Mesendoderm (in vitro differentiated cells): ENCODE measurements around the gene IFIT5.
"Not testable (repeated sequence)": the region's sequence is repeated elsewhere in the genome, so short reads cannot be mapped to it uniquely, and the experiment has no call there.

Experiments
- DNase-seq: peaks from one replicate; pipeline ENCODE4 v3.0.0; 2013
- H2AK5ac ChIP-seq: 2 replicates; pipeline ENCODE4 v1.6.1; 2013; ENCODE audit warnings: low read length, inconsistent platforms
- H2BK120ac ChIP-seq: 2 replicates; pipeline ENCODE4 v1.6.1; 2013; ENCODE audit warnings: low read depth, mild to moderate bottlenecking, low read length, moderate library complexity, mixed read lengths
- H2BK15ac ChIP-seq: replicated peaks from 2 replicates; pipeline ENCODE4 v1.6.1; 2013; ENCODE audit warnings: low read depth, mild to moderate bottlenecking, moderate library complexity
- H2BK5ac ChIP-seq: 2 replicates; pipeline ENCODE4 v1.6.1; 2013; ENCODE audit warnings: low read length, inconsistent platforms
- H3K18ac ChIP-seq: 2 replicates; pipeline ENCODE4 v1.6.1; 2013; ENCODE audit warnings: mild to moderate bottlenecking, low read length, mixed read lengths
- H3K23ac ChIP-seq: one replicate; pipeline ENCODE4 v1.6.1; 2013; ENCODE audit warnings: low read length
- H3K27ac ChIP-seq: 2 replicates; pipeline ENCODE4 v1.5.1; 2013; ENCODE audit warnings: low read depth, mild to moderate bottlenecking, inconsistent platforms, low read length, moderate library complexity
- H3K27me3 ChIP-seq: 2 replicates; pipeline ENCODE4 v1.6.1; 2013; ENCODE audit warnings: low read length, control low read depth, mild to moderate bottlenecking, inconsistent platforms; ENCODE audit not compliant: insufficient read depth, poor library complexity
- H3K36me3 ChIP-seq: 2 replicates; pipeline ENCODE4 v1.6.1; 2013; ENCODE audit warnings: low read length, inconsistent platforms; ENCODE audit not compliant: control insufficient read depth, insufficient read depth
- H3K4ac ChIP-seq: one replicate; pipeline ENCODE4 v1.6.1; 2013; ENCODE audit warnings: low read depth, mild to moderate bottlenecking, low read length, moderate library complexity
- H3K4me1 ChIP-seq: 2 replicates; pipeline ENCODE4 v1.6.1; 2013; ENCODE audit warnings: low read depth, low read length, inconsistent platforms; ENCODE audit not compliant: control insufficient read depth
- H3K4me2 ChIP-seq: 2 replicates; pipeline ENCODE4 v1.6.1; 2013; ENCODE audit warnings: low read length
- H3K4me3 ChIP-seq: 2 replicates; pipeline ENCODE4 v1.5.1; 2013; ENCODE audit warnings: mild to moderate bottlenecking, low read length
- H3K56ac ChIP-seq: one replicate; pipeline ENCODE4 v1.6.1; 2013; ENCODE audit warnings: low read length
- H3K79me1 ChIP-seq: 2 replicates; pipeline ENCODE4 v1.6.1; 2013; ENCODE audit warnings: low read length, inconsistent platforms
- H3K79me2 ChIP-seq: 2 replicates; pipeline ENCODE4 v1.6.1; 2013; ENCODE audit warnings: mild to moderate bottlenecking, low read length; ENCODE audit not compliant: control insufficient read depth, insufficient read depth
- H3K9ac ChIP-seq: 2 replicates; pipeline ENCODE4 v1.6.1; 2013; ENCODE audit warnings: low read length, inconsistent platforms
- H4K5ac ChIP-seq: one replicate; pipeline ENCODE4 v1.6.1; 2013; ENCODE audit warnings: low read length
- H4K8ac ChIP-seq: one replicate; pipeline ENCODE4 v1.6.1; 2013; ENCODE audit warnings: low read depth, mild to moderate bottlenecking, control low read depth, low read length, moderate library complexity
- WGBS: extraction: QIAGEN DNeasy Blood & Tissue Kit; methylation state at CpG from one replicate; pipeline ENCODE4 v1.1.7; 2013; ENCODE audit warnings: low lambda C conversion rate, missing lambda C conversion rate; ENCODE audit not compliant: insufficient coverage; ENCODE audit errors: extremely low coverage; 5-methylcytosine and 5-hydroxymethylcytosine counted together

IFIT5 gene

DNA sequence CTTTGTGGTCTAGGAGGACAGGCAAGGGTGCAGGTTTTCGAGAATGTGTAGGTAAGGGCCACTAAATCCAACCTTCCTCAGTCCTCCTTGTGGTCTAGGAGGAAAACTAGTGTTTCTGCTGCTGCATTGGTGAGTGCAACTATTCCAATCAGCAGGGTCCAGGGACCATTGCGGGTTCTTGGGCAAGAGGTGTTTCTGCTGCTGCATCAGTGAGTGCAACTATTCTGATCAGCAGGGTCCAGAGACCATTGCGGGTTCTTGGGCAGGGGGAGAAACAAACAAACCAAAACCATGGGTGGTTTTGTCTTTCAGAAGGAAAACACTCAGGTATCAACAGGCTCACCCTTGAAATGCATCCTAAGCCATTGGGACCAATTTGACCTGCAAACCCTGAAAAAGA is 6.6 kb upstream of the IFIT5 start:
- DNase-seq, H3K18ac ChIP-seq: not testable (repeated sequence)

DNA sequence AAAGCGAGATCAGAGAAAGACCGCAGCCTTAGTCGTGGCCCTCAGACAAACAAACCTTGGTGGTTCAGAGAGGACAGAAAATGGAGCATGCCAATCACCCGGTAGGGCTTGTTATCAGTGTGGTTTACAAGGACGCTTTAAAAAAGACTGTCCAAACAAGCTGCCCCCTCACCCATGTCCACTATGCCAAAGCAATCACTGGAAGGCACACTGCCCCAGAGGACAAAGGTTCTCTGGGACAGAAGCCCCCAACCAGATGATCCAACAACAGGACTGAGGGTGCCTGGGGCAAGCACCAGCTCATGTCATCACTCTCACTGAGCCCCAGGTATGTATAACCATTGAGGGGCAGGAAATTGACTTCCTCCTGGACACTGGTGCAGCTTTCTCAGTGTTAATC is 5.1 kb upstream of the IFIT5 start:
- not testable (repeated sequence) for H3K27me3 ChIP-seq, H3K4ac ChIP-seq, H3K4me2 ChIP-seq, H2BK15ac ChIP-seq, H3K56ac ChIP-seq, H2BK120ac ChIP-seq, H3K4me3 ChIP-seq, H2BK5ac ChIP-seq, H4K5ac ChIP-seq, H3K23ac ChIP-seq, DNase-seq, H2AK5ac ChIP-seq, H4K8ac ChIP-seq, H3K36me3 ChIP-seq, H3K4me1 ChIP-seq, H3K18ac ChIP-seq, H3K79me2 ChIP-seq, H3K9ac ChIP-seq, H3K79me1 ChIP-seq, H3K27ac ChIP-seq
- WGBS: no CpG with 5 or more reads among the region's 5 CpGs

More for the DNA sequence above, 6.6 kb upstream of the IFIT5 start:
- not testable (repeated sequence) for H3K4me2 ChIP-seq, H4K5ac ChIP-seq, H3K4ac ChIP-seq, H3K56ac ChIP-seq, H2BK120ac ChIP-seq, H3K79me1 ChIP-seq, H4K8ac ChIP-seq, H3K79me2 ChIP-seq, H2BK15ac ChIP-seq, H3K4me1 ChIP-seq, H2BK5ac ChIP-seq, H2AK5ac ChIP-seq, H3K23ac ChIP-seq, H3K27ac ChIP-seq, H3K4me3 ChIP-seq, H3K36me3 ChIP-seq, H3K9ac ChIP-seq, H3K27me3 ChIP-seq
- no CpG with 5 or more reads among the region's 3 CpGs for WGBS

DNA sequence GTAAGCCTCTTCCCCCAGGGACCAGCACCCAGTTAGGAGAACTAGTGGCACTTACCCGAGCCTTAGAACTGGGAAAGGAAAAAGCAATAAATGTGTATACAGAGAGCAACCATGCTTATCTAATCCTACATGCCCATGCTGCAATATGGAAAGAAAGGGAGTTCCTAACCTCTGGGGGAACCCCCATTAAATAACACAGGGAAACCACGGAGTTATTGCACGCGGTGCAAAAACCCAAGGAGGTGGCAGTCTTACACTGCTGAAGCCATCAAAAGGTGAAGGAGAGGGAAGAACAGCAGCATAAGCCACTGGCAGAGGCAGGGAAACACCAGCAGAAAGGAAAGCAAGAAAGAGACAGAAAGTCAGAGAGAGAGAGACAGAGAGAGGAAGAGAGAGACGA is 3.8 kb upstream of the IFIT5 start:
- WGBS: no CpG with 5 or more reads among the region's 5 CpGs
- H3K4me3 ChIP-seq: not testable (repeated sequence)

DNA sequence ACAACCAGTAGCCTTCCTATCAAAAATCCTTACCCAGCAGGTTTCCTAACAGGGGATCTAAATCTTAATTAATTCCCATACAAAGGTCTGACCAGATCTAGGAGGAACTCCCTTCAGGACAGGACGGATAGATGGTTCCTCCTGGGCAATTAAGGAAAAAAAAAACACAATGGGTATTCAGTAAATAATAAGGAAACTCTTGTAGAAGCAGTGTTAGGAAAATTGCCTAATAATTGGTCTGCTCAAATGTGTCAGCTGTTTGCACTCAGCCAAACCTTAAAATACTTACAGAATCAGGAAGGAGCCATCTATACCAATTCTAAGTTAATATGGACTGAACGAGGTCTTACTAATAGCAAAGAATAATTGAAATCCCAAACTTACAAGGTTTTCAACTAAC is 3.2 kb upstream of the IFIT5 start:
- not testable (repeated sequence) for DNase-seq, H3K4me2 ChIP-seq
- no CpG with 5 or more reads among the region's 2 CpGs for WGBS

More for the DNA sequence above, 3.8 kb upstream of the IFIT5 start:
- H3K23ac ChIP-seq, DNase-seq, H3K79me1 ChIP-seq, H2BK120ac ChIP-seq, H2AK5ac ChIP-seq, H3K27me3 ChIP-seq, H3K4me2 ChIP-seq, H2BK15ac ChIP-seq, H3K4me1 ChIP-seq, H4K5ac ChIP-seq, H3K9ac ChIP-seq, H3K79me2 ChIP-seq, H2BK5ac ChIP-seq, H3K4ac ChIP-seq, H3K56ac ChIP-seq, H4K8ac ChIP-seq, H3K36me3 ChIP-seq, H3K27ac ChIP-seq, H3K18ac ChIP-seq: not testable (repeated sequence)

DNA sequence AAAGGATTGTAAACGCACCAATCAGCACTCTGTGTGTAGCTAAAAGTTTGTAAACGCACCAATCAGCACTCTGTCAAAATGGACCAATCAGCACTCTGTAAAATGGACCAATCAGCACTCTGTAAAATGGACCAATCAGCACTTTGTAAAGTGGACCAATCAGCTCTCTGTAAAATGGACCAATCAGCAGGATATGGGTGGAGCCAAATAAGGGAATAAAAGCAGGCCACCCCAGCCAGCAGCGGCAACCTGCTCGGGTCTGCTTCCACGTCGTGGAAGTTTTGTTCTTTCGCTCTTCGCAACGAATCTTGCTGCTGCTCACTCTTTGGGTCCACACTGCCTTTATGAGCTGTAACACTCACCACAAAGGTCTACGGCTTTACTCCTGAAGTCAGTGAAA is 2.1 kb upstream of the IFIT5 start:
- WGBS: no CpG with 5 or more reads among the region's 10 CpGs

More for the DNA sequence above, 3.2 kb upstream of the IFIT5 start:
- H3K18ac ChIP-seq, H3K27ac ChIP-seq, H4K8ac ChIP-seq, H4K5ac ChIP-seq, H2AK5ac ChIP-seq, H3K27me3 ChIP-seq, H3K79me2 ChIP-seq, H3K36me3 ChIP-seq, H3K4me3 ChIP-seq, H3K4ac ChIP-seq, H2BK5ac ChIP-seq, H3K56ac ChIP-seq, H3K4me1 ChIP-seq, H2BK120ac ChIP-seq, H2BK15ac ChIP-seq, H3K79me1 ChIP-seq, H3K9ac ChIP-seq, H3K23ac ChIP-seq: not testable (repeated sequence)

DNA sequence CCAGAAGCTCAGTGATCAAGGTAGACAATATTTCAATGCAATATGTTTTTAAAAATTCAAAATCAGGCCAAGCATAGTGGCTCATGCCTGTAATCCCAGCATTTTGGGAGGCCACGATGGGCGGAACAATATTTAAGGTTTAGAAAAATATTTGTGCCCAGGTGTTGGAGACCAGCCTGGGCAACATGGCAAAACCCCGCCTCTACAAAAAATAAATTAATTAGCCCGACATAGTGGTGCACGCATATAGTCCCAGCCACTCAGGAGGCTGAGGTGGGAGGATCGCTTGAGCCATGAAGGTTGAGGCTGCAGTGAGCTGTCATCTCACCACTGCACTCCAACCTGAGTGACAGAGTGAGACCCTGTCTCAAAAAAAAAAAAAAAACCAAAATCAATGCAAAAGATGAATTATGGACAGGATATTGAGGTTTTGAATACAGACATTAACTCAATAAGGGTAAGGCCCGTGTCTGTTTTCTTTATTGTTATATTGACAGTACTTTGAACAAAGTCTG is 913 bp upstream of the IFIT5 start:
- H3K36me3 ChIP-seq: no peaks in the 10 kb centered on the region
- H3K79me2 ChIP-seq: no peaks in the 10 kb centered on the region
- H3K9ac ChIP-seq: no peak overlapping the region
- no peak overlapping the region for H3K27ac ChIP-seq
- H3K23ac ChIP-seq: no peak overlapping the region
- H2BK15ac ChIP-seq: no peak overlapping the region
- H3K18ac ChIP-seq: no peak overlapping the region
- DNase-seq: no peak
- no peak overlapping the region for H3K4ac ChIP-seq
- no peak overlapping the region for H3K4me3 ChIP-seq
- no peak overlapping the region for H4K5ac ChIP-seq
- no peaks in the 10 kb centered on the region for H3K27me3 ChIP-seq
- WGBS: no CpG with 5 or more reads among the region's 7 CpGs
- H4K8ac ChIP-seq: no peak overlapping the region
- no peaks in the 10 kb centered on the region for H3K4me1 ChIP-seq
- no peak overlapping the region for H3K56ac ChIP-seq
- no peak overlapping the region for H2BK120ac ChIP-seq
- H3K79me1 ChIP-seq: no peaks in the 10 kb centered on the region
- H3K4me2 ChIP-seq: no peak overlapping the region
- no peak overlapping the region for H2AK5ac ChIP-seq
- H2BK5ac ChIP-seq: no peak overlapping the region

More for the DNA sequence above, 2.1 kb upstream of the IFIT5 start:
- not testable (repeated sequence) for H4K8ac ChIP-seq, H3K4ac ChIP-seq, H3K27me3 ChIP-seq, H3K18ac ChIP-seq, H3K36me3 ChIP-seq, H3K4me1 ChIP-seq, H2BK120ac ChIP-seq, H2AK5ac ChIP-seq, H3K79me2 ChIP-seq, H3K4me3 ChIP-seq, H4K5ac ChIP-seq, H3K4me2 ChIP-seq, H2BK5ac ChIP-seq, H3K79me1 ChIP-seq, H3K56ac ChIP-seq, H3K27ac ChIP-seq, H3K9ac ChIP-seq, H3K23ac ChIP-seq, H2BK15ac ChIP-seq
- peak; percentile 21 for DNase-seq
